Thyroid gland (tissue), 4 donors: ENCODE results near the gene LIMS1. TPM values are rescaled to one million over a fixed set of nuclear protein-coding genes. Genes with fewer than 3 reads are reported as not detected.

ENCODE experiments used
- DNase-seq, 2 donors: peaks; one replicate each; pipeline ENCODE4 v3.0.0-alpha.2; 2019
- H3K27ac ChIP-seq, 3 donors: fragments of 200-600 bp; sonication (generic); 1 replicate in 2 of 3; 2 replicates in 1 of 3; pipeline ENCODE4 v1.5.1; 2016 to 2019; ENCODE audit warnings: mild to moderate bottlenecking in 1 of 3, moderate library complexity in 1 of 3
- H3K27me3 ChIP-seq: fragments of 200-600 bp; sonication (generic); one replicate; pipeline ENCODE4 v1.5.1; 2019
- H3K36me3 ChIP-seq, 2 donors: fragments of 200-600 bp; sonication (generic); one replicate each; pipeline ENCODE4 v1.5.1; 2016 to 2019
- H3K4me1 ChIP-seq, 2 donors: fragments of 200-600 bp; sonication (generic); one replicate each; pipeline ENCODE4 v1.5.1; 2017 to 2019
- H3K4me3 ChIP-seq, 3 donors: fragments of 200-600 bp; sonication (generic); replicated peaks in 1 of 3; 1 replicate in 2 of 3; 2 replicates in 1 of 3; pipeline ENCODE4 v1.5.1; 2016; ENCODE audit warnings: mild to moderate bottlenecking in 1 of 3
- H3K9me3 ChIP-seq: fragments of 200-600 bp; sonication (generic); one replicate; pipeline ENCODE4 v1.5.1; 2017
- POLR2A ChIP-seq, 2 donors: fragments of 450-650 bp; IDR thresholded peaks; one replicate each; pipeline ENCODE4 v1.6.1; 2017; ENCODE audit warnings: antibody characterized with exemption in 2 of 2, mild to moderate bottlenecking in 2 of 2, moderate library complexity in 1 of 2
- WGBS, 2 donors: methylation state at CpG; one replicate each; pipeline ENCODE4 v1.1.5; 2017; 5-methylcytosine and 5-hydroxymethylcytosine counted together
- intact Hi-C: fragments of 100-400 bp; cut with DNase I; formaldehyde crosslinking; loops from one replicate; pipeline ENCODE4 v1.15.1; 2023
- total RNA-seq, 4 donors: library from RNA; depleted of rRNA; stranded (reverse); fragments of >200 nt; gene quantifications; one replicate each; pipeline ENCODE4 v1.2.3, GENCODE V29; 2016
- TF ChIP-seq, protein P1 (sequence below), 6 experiments: fragments of 200-600 bp in 3 of 6; fragments of 450-650 bp in 3 of 6; sonication (generic) in 3 of 6; IDR thresholded peaks; one replicate each; pipeline ENCODE4 v1.5.1; 2016 to 2019; ENCODE audit warnings: antibody characterized with exemption in 6 of 6, mild to moderate bottlenecking in 2 of 6, inconsistent platforms in 1 of 6, moderate library complexity in 1 of 6

LIMS1 gene
- total RNA-seq, 4 donors from 2014 or later, result 73.1 to 117 (median 92.5) TPM

DNA sequence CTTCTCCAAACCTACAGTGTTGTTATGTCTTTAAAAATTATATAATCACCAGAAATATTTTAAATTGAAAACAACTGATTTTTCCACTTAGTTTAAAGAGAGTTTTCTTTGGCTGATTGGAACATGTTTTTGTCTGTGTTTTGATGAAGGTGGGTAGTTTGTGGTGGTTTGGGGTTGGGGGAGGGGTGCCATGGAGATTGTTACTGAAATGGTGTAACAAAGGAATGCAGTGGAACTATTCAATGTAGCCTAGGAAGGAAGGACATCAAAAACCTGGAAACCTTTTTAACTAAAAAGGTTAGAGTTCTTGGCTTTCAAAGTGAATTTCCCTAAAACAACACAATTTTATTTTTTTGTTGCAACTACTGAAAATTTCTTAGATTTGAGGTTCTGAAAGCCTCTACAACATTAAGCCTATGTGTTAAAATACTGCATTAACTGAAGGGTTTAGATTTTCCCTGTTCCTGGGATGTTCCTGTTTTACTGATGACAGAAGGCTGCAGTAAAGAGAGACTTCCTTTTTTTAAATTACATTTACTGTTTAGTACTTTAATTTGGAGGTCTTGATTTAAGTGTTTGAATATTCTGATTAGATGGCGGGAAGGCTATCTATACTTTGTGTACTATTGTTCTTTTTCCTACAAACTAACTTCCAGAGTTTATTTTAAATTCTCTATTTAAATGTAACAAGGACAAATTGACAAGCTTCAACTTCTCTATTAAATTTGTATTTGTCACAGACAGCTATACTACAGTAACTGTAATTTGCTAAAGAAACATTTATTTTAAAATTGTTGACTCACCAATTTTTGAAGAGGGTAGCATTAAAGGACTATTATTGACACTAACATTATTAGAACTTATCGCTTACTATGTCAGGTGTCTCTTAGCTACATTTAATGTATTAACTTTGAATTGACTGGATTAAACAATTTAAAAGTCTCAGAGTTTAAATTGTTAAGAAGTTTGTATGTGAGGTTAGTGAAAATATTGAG, 87.7 kb downstream of the LIMS1 start:
- intact Hi-C loops, result no loop called here
- H3K4me3 ChIP-seq, result no peak overlapping the region
- DNase-seq, result peak in 1 of 2 donors; percentile 33
- H3K36me3 ChIP-seq, result no peaks in the 10 kb centered on the region
- TF ChIP-seq POLR2A (IDR thresholded peaks at IDR 0.05), result no peak
- TF ChIP-seq, protein P1, sequence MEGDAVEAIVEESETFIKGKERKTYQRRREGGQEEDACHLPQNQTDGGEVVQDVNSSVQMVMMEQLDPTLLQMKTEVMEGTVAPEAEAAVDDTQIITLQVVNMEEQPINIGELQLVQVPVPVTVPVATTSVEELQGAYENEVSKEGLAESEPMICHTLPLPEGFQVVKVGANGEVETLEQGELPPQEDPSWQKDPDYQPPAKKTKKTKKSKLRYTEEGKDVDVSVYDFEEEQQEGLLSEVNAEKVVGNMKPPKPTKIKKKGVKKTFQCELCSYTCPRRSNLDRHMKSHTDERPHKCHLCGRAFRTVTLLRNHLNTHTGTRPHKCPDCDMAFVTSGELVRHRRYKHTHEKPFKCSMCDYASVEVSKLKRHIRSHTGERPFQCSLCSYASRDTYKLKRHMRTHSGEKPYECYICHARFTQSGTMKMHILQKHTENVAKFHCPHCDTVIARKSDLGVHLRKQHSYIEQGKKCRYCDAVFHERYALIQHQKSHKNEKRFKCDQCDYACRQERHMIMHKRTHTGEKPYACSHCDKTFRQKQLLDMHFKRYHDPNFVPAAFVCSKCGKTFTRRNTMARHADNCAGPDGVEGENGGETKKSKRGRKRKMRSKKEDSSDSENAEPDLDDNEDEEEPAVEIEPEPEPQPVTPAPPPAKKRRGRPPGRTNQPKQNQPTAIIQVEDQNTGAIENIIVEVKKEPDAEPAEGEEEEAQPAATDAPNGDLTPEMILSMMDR (IDR thresholded peaks at IDR 0.05), result no peak
- H3K4me1 ChIP-seq, result peaks cover 43 to 52% of the 10 kb centered on the region in 2 donors
- no peaks in the 10 kb centered on the region for H3K27me3 ChIP-seq
- 91 to 94% methylated on average over 2 of the region's 2 CpGs for WGBS, 2 donors
- H3K9me3 ChIP-seq, result no peaks in the 10 kb centered on the region
- peak overlapping the region; percentile 56 to 80 (median 76) for H3K27ac ChIP-seq

DNA sequence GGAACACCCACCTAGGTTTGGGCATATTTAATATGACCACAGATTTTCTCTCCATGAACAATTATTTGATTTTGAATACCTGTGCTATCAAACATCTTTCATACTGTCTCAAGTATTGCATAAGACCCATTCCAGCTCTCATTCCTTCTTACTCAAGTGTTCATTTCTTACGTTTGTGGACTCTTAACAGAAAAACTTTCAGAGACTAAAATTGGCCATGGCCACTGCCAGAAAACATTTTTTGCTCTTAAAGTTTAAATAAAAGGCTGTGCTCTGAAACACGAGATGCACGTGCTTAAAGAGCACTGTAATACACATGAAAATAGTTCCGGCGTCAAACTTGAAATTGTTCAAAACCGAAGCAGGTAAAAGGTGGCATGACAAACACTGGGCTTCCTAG, 89.3 kb downstream of the LIMS1 start:
- Histone ChIP-seq H3K9me3 (no peaks in the 10 kb centered on the region), H3K27ac (peak overlapping the region; percentile 56 to 80 (median 76)), H3K27me3 (no peaks in the 10 kb centered on the region), H3K4me1 (peaks cover 36 to 45% of the 10 kb centered on the region in 2 donors), H3K36me3 (no peaks in the 10 kb centered on the region), H3K4me3 (no peak overlapping the region)
- WGBS, 2 donors, result 19 to 22% methylated on average over 6 of the region's 6 CpGs
- intact Hi-C loops, result no loop called here
- DNase-seq, result no peak
- no peak for TF ChIP-seq POLR2A (IDR thresholded peaks at IDR 0.05)
- TF ChIP-seq, protein P1 (IDR thresholded peaks at IDR 0.05), result peak in 1 of 6 experiments; percentile 5

DNA sequence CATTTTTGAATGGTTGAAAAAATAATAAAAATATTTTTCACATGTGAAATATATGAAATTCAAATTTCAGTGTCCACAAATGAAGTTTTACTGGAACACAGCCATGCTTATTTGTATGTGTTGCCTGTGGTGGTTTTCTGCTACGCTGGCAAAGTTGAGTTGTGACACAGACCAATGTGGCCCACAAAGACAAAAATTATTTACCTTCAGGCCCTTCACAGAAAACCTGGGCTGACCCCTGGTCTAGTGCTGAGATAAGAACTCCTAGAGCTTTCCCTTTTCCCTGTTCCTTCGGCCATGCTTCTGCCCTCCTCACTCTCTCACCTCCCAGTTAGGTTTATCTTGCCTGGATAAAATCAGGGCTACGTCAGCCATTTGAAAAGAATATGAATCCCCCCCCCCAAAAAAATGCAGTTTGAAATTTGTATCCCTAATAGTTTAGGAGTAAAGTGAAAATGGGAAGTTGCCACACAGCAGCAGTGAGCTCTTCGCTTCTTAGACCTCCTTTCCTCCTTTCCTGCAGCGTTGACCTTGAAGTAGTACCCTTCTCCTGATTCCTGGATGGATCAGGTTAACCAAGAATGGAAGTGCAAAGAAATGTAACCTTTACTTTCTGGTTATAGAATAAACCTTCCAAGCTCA, 91.0 kb downstream of the LIMS1 start:
- Histone ChIP-seq H3K27me3 (no peaks in the 10 kb centered on the region), H3K36me3 (no peaks in the 10 kb centered on the region), H3K4me1 (peaks cover 36 to 43% of the 10 kb centered on the region in 2 donors), H3K9me3 (no peaks in the 10 kb centered on the region), H3K27ac (peak overlapping the region in 1 of 3 donors; percentile 80), H3K4me3 (no peak overlapping the region)
- DNase-seq, result no peak
- intact Hi-C loops, result no loop called here
- WGBS, 2 donors, result 91 to 96% methylated on average over 5 of the region's 5 CpGs
- TF ChIP-seq POLR2A (IDR thresholded peaks at IDR 0.05), result no peak
- TF ChIP-seq, protein P1 (IDR thresholded peaks at IDR 0.05), result no peak

DNA sequence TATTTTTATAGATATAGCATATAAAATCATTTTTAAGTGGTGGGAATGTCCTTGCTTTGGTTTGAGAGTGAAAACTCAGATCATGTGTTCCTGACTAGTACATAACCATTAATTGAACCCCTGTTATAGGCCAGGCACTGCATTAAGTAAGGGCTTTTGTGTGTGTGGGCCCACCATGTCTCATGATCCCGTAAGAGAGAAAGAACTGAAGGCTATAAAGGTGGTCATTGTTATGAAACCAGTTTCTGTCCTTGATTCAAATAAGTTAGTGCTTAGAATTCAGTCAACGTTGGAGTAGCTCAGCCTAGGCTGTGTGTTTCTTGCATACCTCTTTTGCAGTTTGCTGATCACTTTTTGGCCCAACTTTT, 91.5 kb downstream of the LIMS1 start:
- Histone ChIP-seq H3K27ac (peak overlapping the region in 1 of 3 donors; percentile 80), H3K9me3 (no peaks in the 10 kb centered on the region), H3K4me3 (no peak overlapping the region), H3K4me1 (peaks cover 32 to 37% of the 10 kb centered on the region in 2 donors), H3K36me3 (no peaks in the 10 kb centered on the region), H3K27me3 (no peaks in the 10 kb centered on the region)
- TF ChIP-seq, protein P1 (IDR thresholded peaks at IDR 0.05), result no peak
- WGBS, 2 donors, result 70 to 86% methylated on average over 2 of the region's 2 CpGs
- DNase-seq, result no peak
- intact Hi-C loops, result no loop called here

DNA sequence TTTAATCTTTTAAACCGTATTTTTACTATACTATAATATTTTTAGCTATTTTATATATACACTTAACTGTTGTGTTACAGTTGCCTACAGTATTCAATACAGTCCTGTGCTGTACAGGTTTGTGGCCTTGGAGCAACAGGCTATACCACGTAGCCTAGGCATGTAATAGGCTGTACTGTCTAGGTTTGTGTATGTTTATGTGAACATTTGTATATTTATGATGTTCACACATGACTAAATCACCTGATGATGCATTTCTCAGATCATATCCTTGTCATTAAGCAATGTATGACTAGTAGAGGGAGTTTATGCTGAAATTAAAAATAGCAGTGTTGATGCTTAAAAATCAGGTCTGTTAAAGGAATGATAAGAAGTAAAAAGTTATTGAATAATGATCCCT, 92.7 kb downstream of the LIMS1 start:
- TF ChIP-seq, protein P1 (IDR thresholded peaks at IDR 0.05), result no peak
- TF ChIP-seq POLR2A (IDR thresholded peaks at IDR 0.05), result no peak
- Histone ChIP-seq H3K27me3 (no peaks in the 10 kb centered on the region), H3K4me1 (peaks cover 23 to 33% of the 10 kb centered on the region in 2 donors), H3K36me3 (no peaks in the 10 kb centered on the region), H3K9me3 (no peaks in the 10 kb centered on the region), H3K27ac (no peak overlapping the region), H3K4me3 (no peak overlapping the region)
- intact Hi-C loops, result no loop called here
- WGBS, 2 donors, result 93 to 97% methylated on average over 2 of the region's 2 CpGs
- no peak for DNase-seq
